ENCODE data around the gene ZSCAN18. TPM values are rescaled to one million over a fixed set of nuclear protein-coding genes. Genes with fewer than 3 reads are reported as not detected.

Gene ZSCAN18
- total RNA-seq, 1 experiment from 2014 or later, result not detected

GRCh38 chr19:58053480-58054156 is 44.4 kb downstream of the ZSCAN18 start:
- Mint-ChIP-seq H3K4me1 (ENCODE audit: low read depth, unreplicated experiment) (no peaks in the 10 kb centered on the region), H3K27me3 (ENCODE audit: insufficient read depth, unreplicated experiment) (no peaks in the 10 kb centered on the region), H3K36me3 (ENCODE audit: insufficient read depth, unreplicated experiment) (no peaks in the 10 kb centered on the region), H3K9me3 (ENCODE audit: unreplicated experiment) (peaks cover 30% of the 10 kb centered on the region), H3K4me3 (ENCODE audit: unreplicated experiment) (no peak overlapping the region), H3K27ac (ENCODE audit: unreplicated experiment) (no peak overlapping the region)
- POLR2A ChIA-PET, result no interaction called here
- no TSS peak for BruUV-seq (replicated peaks)
- Histone ChIP-seq H3K27me3 (replicated peaks; ENCODE audit: control insufficient read depth, insufficient read depth, low read length) (no peaks in the 10 kb centered on the region), H3K4me3 (ENCODE audit: low read depth, low read length) (no peak overlapping the region), H3K36me3 (ENCODE audit: control insufficient read depth, insufficient read depth, low read length) (no peaks in the 10 kb centered on the region), H3K4me1 (no peaks in the 10 kb centered on the region), H3K9me3 (peaks cover 22% of the 10 kb centered on the region)
- CTCF ChIA-PET, result no interaction called here
- no peak for TF ChIP-seq CTCF (IDR thresholded peaks at IDR 0.05; ENCODE audit: insufficient read depth in 1 of 2, low read depth in 1 of 2, low read length in 1 of 2, severe bottlenecking in 1 of 2, unreplicated experiment in 1 of 2)
- DNase-seq, result no peak
- intact Hi-C loops (cut with micrococcal nuclease; ENCODE audit: unreplicated experiment), result no loop called here

- POLR2A ChIA-PET, result no interaction called here
These were observed 45.8 kb downstream of the ZSCAN18 start for GRCh38 chr19:58052256-58052655.

GRCh38 chr19:58047672-58048071 is 50.4 kb downstream of the ZSCAN18 start:
- DNase-seq, result no peak
- Histone ChIP-seq H3K27me3 (replicated peaks; ENCODE audit: control insufficient read depth, insufficient read depth, low read length) (no peaks in the 10 kb centered on the region), H3K4me3 (ENCODE audit: low read depth, low read length) (no peak overlapping the region), H3K36me3 (ENCODE audit: control insufficient read depth, insufficient read depth, low read length) (no peaks in the 10 kb centered on the region), H3K9me3 (peaks cover 23% of the 10 kb centered on the region), H3K4me1 (no peaks in the 10 kb centered on the region)
- H3K36me3 Mint-ChIP-seq (ENCODE audit: insufficient read depth, unreplicated experiment), result no peaks in the 10 kb centered on the region
- intact Hi-C loops (cut with micrococcal nuclease; ENCODE audit: unreplicated experiment), result no loop called here
- H3K27me3 Mint-ChIP-seq (ENCODE audit: insufficient read depth, unreplicated experiment), result no peaks in the 10 kb centered on the region
- TF ChIP-seq CTCF (IDR thresholded peaks at IDR 0.05; ENCODE audit: insufficient read depth in 1 of 2, low read depth in 1 of 2, low read length in 1 of 2, severe bottlenecking in 1 of 2, unreplicated experiment in 1 of 2), result no peak
- no peak overlapping the region for H3K27ac Mint-ChIP-seq (ENCODE audit: unreplicated experiment)
- ChIA-PET CTCF (no interaction called here), POLR2A (no interaction called here)
- no peaks in the 10 kb centered on the region for H3K4me1 Mint-ChIP-seq (ENCODE audit: low read depth, unreplicated experiment)
- H3K4me3 Mint-ChIP-seq (ENCODE audit: unreplicated experiment), result no peak overlapping the region
- no TSS peak for BruUV-seq (replicated peaks)
- H3K9me3 Mint-ChIP-seq (ENCODE audit: unreplicated experiment), result peaks cover 35% of the 10 kb centered on the region

More at GRCh38 chr19:58052256-58052655, 45.8 kb downstream of the ZSCAN18 start:
- DNase-seq, result no peak
- Histone ChIP-seq H3K4me3 (ENCODE audit: low read depth, low read length) (no peak overlapping the region), H3K36me3 (ENCODE audit: control insufficient read depth, insufficient read depth, low read length) (no peaks in the 10 kb centered on the region), H3K4me1 (no peaks in the 10 kb centered on the region), H3K27me3 (replicated peaks; ENCODE audit: control insufficient read depth, insufficient read depth, low read length) (no peaks in the 10 kb centered on the region), H3K9me3 (peaks cover 27% of the 10 kb centered on the region)
- Mint-ChIP-seq H3K4me1 (ENCODE audit: low read depth, unreplicated experiment) (no peaks in the 10 kb centered on the region), H3K36me3 (ENCODE audit: insufficient read depth, unreplicated experiment) (no peaks in the 10 kb centered on the region), H3K27ac (ENCODE audit: unreplicated experiment) (no peak overlapping the region), H3K4me3 (ENCODE audit: unreplicated experiment) (no peak overlapping the region), H3K9me3 (ENCODE audit: unreplicated experiment) (peaks cover 30% of the 10 kb centered on the region), H3K27me3 (ENCODE audit: insufficient read depth, unreplicated experiment) (no peaks in the 10 kb centered on the region)
- CTCF ChIA-PET, result no interaction called here
- intact Hi-C loops (cut with micrococcal nuclease; ENCODE audit: unreplicated experiment), result no loop called here
- no peak for TF ChIP-seq CTCF (IDR thresholded peaks at IDR 0.05; ENCODE audit: insufficient read depth in 1 of 2, low read depth in 1 of 2, low read length in 1 of 2, severe bottlenecking in 1 of 2, unreplicated experiment in 1 of 2)
- no TSS peak for BruUV-seq (replicated peaks)

Data from Caco-2 (cell line).